NT2/D1 (cell line): ENCODE measurements around the gene EXD3.
A peak's percentile ranks its signal among the peaks of the same experiment; 100 is the strongest.

Experiments used
- DNase-seq: peaks from one replicate; pipeline ENCODE4 v3.0.0-alpha.2; 2011; ENCODE audit warnings: low read depth, low spot score
- H3K27me3 ChIP-seq: 2 replicates; pipeline ENCODE4 v1.6.0; 2011; ENCODE audit warnings: mild to moderate bottlenecking; ENCODE audit not compliant: insufficient read length, insufficient read depth
- H3K36me3 ChIP-seq: 2 replicates; pipeline ENCODE4 v1.6.1; 2011; ENCODE audit warnings: mild to moderate bottlenecking, low read length, mixed read lengths; ENCODE audit not compliant: insufficient read depth, insufficient read length
- H3K4me1 ChIP-seq: 2 replicates; pipeline ENCODE4 v1.5.1; 2011; ENCODE audit not compliant: insufficient read depth, insufficient read length
- H3K4me3 ChIP-seq: 2 replicates; pipeline ENCODE4 v1.5.1; 2011; ENCODE audit warnings: low read depth; ENCODE audit not compliant: insufficient read length
- H3K9ac ChIP-seq: 2 replicates; pipeline ENCODE4 v1.6.0; 2011; ENCODE audit warnings: low read depth; ENCODE audit not compliant: insufficient read length
- H3K9me3 ChIP-seq: 2 replicates; pipeline ENCODE4 v1.5.1; 2011; ENCODE audit warnings: mild to moderate bottlenecking, low read length; ENCODE audit not compliant: insufficient read depth
- SUZ12 ChIP-seq: IDR thresholded peaks from 2 replicates; pipeline ENCODE4 v1.6.1; 2011; ENCODE audit not compliant: insufficient read length, insufficient read depth; ENCODE audit errors: extremely low read depth
- YY1 ChIP-seq: IDR thresholded peaks from 2 replicates; pipeline ENCODE4 v1.6.1; 2011; ENCODE audit not compliant: insufficient read length, insufficient read depth
- ZNF274 ChIP-seq: IDR thresholded peaks from 2 replicates; pipeline ENCODE4 v1.6.1; 2011; ENCODE audit warnings: mild to moderate bottlenecking, low read depth, low read length

Gene EXD3

GRCh38 chr9:137295238-137295811 lies 127.6 kb downstream of the EXD3 start:
- peaks cover 25% of the 10 kb centered on the region for H3K4me1 ChIP-seq
- peak overlapping the region; percentile 39 for H3K4me3 ChIP-seq
- H3K9ac ChIP-seq = peak overlapping the region; percentile 66
- H3K27me3 ChIP-seq = peaks cover 18% of the 10 kb centered on the region
- DNase-seq = no peak
- peaks cover 7% of the 10 kb centered on the region for H3K36me3 ChIP-seq
- TF ChIP-seq SUZ12 (no peak), ZNF274 (no peak), YY1 (no peak)
- peaks cover 5% of the 10 kb centered on the region; the same call in 1 of the 2 replicates for H3K9me3 ChIP-seq

GRCh38 chr9:137294681-137295237 lies 128.2 kb downstream of the EXD3 start:
- H3K4me3 ChIP-seq = peak overlapping the region; percentile 39
- no peak for DNase-seq
- peaks cover 5% of the 10 kb centered on the region; the same call in 1 of the 2 replicates for H3K9me3 ChIP-seq
- peaks cover 7% of the 10 kb centered on the region for H3K36me3 ChIP-seq
- TF ChIP-seq SUZ12 = no peak
- no peak for TF ChIP-seq YY1
- no peak for TF ChIP-seq ZNF274
- H3K27me3 ChIP-seq = peaks cover 18% of the 10 kb centered on the region
- H3K4me1 ChIP-seq = peaks cover 25% of the 10 kb centered on the region
- H3K9ac ChIP-seq = peak overlapping the region; percentile 66

- Histone ChIP-seq H3K36me3 (peaks cover 7% of the 10 kb centered on the region), H3K4me1 (peaks cover 25% of the 10 kb centered on the region), H3K9ac (no peak overlapping the region), H3K9me3 (peaks cover 5% of the 10 kb centered on the region; the same call in 1 of the 2 replicates), H3K4me3 (no peak overlapping the region), H3K27me3 (peaks cover 18% of the 10 kb centered on the region)
- no peak for DNase-seq
- TF ChIP-seq SUZ12 = no peak
- TF ChIP-seq YY1 = no peak
- no peak for TF ChIP-seq ZNF274
Measured at GRCh38 chr9:137294091-137294680, 128.8 kb downstream of the EXD3 start.

GRCh38 chr9:137293482-137294090 lies 129.4 kb downstream of the EXD3 start:
- Histone ChIP-seq H3K4me3 (no peak overlapping the region), H3K9me3 (peaks cover 5% of the 10 kb centered on the region; the same call in 1 of the 2 replicates), H3K4me1 (peaks cover 22% of the 10 kb centered on the region), H3K27me3 (peaks cover 18% of the 10 kb centered on the region), H3K36me3 (peaks cover 5% of the 10 kb centered on the region), H3K9ac (no peak overlapping the region)
- TF ChIP-seq SUZ12 = no peak
- TF ChIP-seq YY1 = no peak
- no peak for TF ChIP-seq ZNF274
- DNase-seq = no peak

- DNase-seq = no peak
- peak overlapping the region; percentile 42 for H3K9ac ChIP-seq
- peaks cover 18% of the 10 kb centered on the region for H3K27me3 ChIP-seq
- peaks cover 17% of the 10 kb centered on the region for H3K4me1 ChIP-seq
- no peak for TF ChIP-seq SUZ12
- TF ChIP-seq YY1 = no peak
- TF ChIP-seq ZNF274 = no peak
- peaks cover 5% of the 10 kb centered on the region; the same call in 1 of the 2 replicates for H3K9me3 ChIP-seq
- no peak overlapping the region for H3K4me3 ChIP-seq
- H3K36me3 ChIP-seq = peaks cover under 1% of the 10 kb centered on the region
Measured at GRCh38 chr9:137293094-137293481, 129.9 kb downstream of the EXD3 start.

GRCh38 chr9:137286975-137287383 lies 136.0 kb downstream of the EXD3 start:
- H3K9me3 ChIP-seq = peaks cover 10% of the 10 kb centered on the region; the same call in 1 of the 2 replicates
- no peak overlapping the region for H3K9ac ChIP-seq
- H3K4me1 ChIP-seq = no peaks in the 10 kb centered on the region
- H3K27me3 ChIP-seq = no peaks in the 10 kb centered on the region
- H3K36me3 ChIP-seq = peaks cover 9% of the 10 kb centered on the region
- TF ChIP-seq SUZ12 (no peak), YY1 (no peak), ZNF274 (no peak)
- no peak for DNase-seq
- H3K4me3 ChIP-seq = no peak overlapping the region

- no peak for DNase-seq
- Histone ChIP-seq H3K9ac (peak overlapping the region; percentile 80), H3K36me3 (peaks cover 24% of the 10 kb centered on the region), H3K4me1 (peaks cover 22% of the 10 kb centered on the region), H3K27me3 (peaks cover 3% of the 10 kb centered on the region), H3K4me3 (peak overlapping the region; percentile 69), H3K9me3 (peaks cover 14% of the 10 kb centered on the region; the same call in 1 of the 2 replicates)
- no peak for TF ChIP-seq ZNF274
- no peak for TF ChIP-seq SUZ12
- no peak for TF ChIP-seq YY1
Measured at GRCh38 chr9:137281345-137282116, 141.4 kb downstream of the EXD3 start.
